Stromal cell of bone marrow (primary cell): Measurements from ENCODE around the gene HBQ1.
"Not testable (repeated sequence)": the region's sequence is repeated elsewhere in the genome, so short reads cannot be mapped to it uniquely, and the experiment has no call there.

Source experiments
- DNase-seq: peaks from one replicate; pipeline ENCODE4 v3.0.0-alpha.2; 2012; ENCODE audit warnings: low read depth

Gene HBQ1

DNA sequence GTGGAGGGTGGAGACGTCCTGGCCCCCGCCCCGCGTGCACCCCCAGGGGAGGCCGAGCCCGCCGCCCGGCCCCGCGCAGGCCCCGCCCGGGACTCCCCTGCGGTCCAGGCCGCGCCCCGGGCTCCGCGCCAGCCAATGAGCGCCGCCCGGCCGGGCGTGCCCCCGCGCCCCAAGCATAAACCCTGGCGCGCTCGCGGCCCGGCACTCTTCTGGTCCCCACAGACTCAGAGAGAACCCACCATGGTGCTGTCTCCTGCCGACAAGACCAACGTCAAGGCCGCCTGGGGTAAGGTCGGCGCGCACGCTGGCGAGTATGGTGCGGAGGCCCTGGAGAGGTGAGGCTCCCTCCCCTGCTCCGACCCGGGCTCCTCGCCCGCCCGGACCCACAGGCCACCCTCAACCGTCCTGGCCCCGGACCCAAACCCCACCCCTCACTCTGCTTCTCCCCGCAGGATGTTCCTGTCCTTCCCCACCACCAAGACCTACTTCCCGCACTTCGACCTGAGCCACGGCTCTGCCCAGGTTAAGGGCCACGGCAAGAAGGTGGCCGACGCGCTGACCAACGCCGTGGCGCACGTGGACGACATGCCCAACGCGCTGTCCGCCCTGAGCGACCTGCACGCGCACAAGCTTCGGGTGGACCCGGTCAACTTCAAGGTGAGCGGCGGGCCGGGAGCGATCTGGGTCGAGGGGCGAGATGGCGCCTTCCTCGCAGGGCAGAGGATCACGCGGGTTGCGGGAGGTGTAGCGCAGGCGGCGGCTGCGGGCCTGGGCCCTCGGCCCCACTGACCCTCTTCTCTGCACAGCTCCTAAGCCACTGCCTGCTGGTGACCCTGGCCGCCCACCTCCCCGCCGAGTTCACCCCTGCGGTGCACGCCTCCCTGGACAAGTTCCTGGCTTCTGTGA, 3.5 kb upstream of the HBQ1 start, which contains the start of gene HBA1:
Gene HBA1, plus strand, starts transcription at position 204 of the 906 bp plus-strand sequence. Its CDS starts 37 bp downstream, at position 241.
- not testable (repeated sequence) for DNase-seq

DNA sequence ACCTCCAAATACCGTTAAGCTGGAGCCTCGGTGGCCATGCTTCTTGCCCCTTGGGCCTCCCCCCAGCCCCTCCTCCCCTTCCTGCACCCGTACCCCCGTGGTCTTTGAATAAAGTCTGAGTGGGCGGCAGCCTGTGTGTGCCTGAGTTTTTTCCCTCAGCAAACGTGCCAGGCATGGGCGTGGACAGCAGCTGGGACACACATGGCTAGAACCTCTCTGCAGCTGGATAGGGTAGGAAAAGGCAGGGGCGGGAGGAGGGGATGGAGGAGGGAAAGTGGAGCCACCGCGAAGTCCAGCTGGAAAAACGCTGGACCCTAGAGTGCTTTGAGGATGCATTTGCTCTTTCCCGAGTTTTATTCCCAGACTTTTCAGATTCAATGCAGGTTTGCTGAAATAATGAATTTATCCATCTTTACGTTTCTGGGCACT, 2.9 kb upstream of the HBQ1 start:
- no peak for DNase-seq

- no peak for DNase-seq
Observed at GRCh38 chr16:177981-178667, 2.1 kb upstream of the HBQ1 start.

DNA sequence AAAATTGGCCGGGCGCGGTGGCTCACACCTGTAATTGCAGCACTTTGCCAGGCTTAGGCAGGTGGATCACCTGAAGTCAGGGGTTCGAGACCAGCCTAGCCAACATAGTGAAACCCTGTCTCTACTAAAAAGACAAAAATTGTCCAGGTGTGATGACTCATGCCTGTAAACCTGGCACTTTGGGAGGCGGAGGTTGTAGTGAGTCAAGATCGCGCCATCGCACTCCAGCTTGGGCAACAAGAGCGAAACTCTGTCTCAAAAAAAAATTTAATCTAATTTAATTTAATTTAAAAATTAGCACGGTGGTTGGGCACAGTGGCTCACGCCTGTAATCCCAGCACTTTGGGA, 1.6 kb upstream of the HBQ1 start:
- no peak for DNase-seq

DNA sequence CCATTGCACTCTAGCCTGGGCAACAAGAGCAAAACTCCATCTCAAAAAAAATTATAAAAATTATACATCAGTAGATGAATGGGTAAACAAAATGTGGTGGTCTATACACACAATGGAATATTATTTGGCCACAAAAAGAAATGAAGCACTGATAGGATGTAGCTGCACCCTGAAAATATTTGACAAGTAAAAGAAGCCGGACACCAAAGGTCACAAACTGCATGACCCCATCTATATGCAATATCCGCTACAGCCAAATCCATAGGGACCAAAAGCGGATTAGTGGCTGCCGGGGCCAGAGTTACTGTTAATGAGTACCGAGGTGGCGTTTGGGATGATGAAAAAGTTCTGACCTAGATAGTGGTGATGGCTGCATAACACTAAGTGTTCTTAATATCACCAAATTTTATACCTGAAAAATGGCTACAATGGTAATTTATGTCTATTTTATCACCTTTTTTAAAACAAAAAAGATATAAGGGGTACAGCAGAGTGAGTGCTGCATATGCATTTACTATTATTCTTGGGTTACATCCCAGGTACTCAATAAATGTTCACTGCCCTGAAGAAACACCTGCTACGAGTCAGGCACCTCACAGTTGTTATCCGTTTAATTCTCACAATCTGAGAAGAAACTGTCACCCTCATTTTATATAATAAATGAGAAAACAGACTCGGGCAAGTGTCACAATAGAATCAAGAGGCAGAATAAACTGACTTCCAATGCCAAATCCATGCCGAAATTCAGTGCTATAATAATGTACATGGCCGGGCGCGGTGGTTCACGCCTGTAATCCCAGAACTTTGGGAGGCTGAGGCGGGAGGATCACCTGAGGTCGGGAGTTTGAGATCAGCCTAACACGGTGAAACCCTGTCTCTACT, 807 bp upstream of the HBQ1 start:
- no peak for DNase-seq

DNA sequence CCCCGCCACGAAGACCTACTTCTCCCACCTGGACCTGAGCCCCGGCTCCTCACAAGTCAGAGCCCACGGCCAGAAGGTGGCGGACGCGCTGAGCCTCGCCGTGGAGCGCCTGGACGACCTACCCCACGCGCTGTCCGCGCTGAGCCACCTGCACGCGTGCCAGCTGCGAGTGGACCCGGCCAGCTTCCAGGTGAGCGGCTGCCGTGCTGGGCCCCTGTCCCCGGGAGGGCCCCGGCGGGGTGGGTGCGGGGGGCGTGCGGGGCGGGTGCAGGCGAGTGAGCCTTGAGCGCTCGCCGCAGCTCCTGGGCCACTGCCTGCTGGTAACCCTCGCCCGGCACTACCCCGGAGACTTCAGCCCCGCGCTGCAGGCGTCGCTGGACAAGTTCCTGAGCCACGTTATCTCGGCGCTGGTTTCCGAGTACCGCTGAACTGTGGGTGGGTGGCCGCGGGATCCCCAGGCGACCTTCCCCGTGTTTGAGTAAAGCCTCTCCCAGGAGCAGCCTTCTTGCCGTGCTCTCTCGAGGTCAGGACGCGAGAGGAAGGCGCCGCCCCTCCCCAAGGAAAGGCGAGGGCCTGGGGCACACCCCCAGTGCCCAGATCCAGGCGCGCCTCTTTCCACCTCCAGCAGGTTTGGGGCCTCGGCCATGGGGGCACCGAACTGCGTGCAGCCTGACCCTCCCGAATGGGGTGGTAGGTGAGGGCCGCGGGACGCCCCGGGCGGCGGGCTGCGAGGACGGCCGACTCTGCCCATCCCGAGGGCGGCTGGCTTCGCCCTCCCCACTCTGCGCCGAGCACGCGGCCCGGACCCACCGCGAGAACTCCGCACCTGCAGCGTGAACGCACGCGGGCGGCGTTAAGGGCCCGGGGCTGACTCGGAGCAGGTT, 664 bp downstream of the HBQ1 start:
- DNase-seq, result no peak

DNA sequence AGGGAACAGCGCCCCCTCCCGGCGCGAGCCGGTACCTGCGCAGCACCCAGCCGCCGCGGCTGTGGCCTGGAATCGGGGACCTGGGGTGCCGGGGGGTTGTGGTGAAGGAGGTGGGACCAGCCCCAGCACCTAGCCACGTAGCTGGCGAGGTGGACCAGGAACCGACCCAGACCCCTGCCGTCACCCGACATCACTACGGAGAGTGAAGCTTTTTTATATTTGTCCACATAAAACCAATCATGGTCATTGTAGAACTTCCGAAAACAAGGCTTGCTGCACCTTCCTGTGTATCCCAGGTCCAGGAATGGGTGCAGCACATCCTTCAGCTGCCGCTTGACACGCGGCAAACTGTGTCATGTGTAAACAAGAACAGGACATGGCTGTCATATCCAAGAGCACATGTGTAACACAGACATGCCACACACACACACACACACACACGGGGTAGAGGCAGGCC, 1.3 kb downstream of the HBQ1 start:
- no peak for DNase-seq

DNA sequence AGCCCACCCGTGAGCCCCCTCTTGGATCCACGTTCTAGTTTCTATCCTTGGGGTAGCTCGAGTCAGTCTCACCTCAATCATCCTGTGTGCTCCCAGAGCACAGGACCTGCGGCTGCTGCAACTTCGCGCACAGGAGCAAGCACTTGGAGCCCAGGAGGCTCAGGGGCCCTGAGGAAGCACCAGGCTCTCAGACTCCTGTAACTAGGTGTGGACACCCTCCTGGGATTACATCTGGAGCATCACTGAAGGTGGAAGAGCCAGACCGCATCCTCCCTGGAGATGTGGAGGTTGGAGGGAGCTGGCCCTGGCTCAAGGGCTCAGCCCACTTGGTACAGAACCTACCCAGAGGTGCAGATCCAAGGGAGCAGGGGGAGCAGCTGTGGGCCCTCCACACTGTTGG, 2.7 kb downstream of the HBQ1 start:
- no peak for DNase-seq

DNA sequence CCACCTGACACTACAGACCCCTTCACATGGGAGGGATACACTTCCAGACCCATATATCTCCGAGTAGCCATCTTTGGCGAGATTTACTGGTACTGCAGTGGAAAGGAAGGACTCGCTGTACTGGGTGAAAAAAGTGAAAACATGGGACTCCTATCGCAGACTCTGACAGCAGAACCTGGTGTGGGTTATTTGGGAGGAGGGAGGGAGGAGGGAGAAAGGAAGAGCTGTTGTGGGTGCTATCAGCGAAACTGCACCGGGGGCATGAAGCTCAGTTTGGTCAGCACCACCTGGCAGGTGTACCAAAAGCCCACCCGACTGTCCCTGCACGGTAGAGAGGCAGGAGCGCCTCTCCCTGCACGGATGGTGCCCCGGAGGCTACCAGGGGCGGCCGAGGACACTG, 5.0 kb downstream of the HBQ1 start:
- no peak for DNase-seq

GRCh38 chr16:185691-186090, 5.4 kb downstream of the HBQ1 start:
- DNase-seq, result no peak

DNA sequence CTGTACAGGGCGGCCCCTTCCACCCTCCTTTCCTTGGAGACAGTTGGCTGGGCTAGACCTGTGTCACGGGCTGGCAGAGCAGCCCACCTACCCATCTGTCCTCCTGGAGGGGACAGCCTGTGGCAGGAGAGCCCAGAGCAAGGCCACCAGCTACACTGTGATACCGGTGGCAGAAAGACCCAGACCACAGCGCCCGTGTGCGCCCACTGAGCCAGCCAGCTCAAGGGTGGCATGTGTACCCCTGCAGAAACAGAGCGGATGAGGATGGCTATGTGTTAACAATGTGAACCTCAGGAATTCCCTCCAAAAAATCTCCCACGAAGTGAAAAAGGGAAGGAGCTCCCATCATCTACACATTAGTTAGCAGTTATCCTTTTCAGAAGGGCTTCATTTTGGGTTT, 7.1 kb downstream of the HBQ1 start:
- no peak for DNase-seq

GRCh38 chr16:188674-189073, 8.4 kb downstream of the HBQ1 start:
- DNase-seq, result no peak

DNA sequence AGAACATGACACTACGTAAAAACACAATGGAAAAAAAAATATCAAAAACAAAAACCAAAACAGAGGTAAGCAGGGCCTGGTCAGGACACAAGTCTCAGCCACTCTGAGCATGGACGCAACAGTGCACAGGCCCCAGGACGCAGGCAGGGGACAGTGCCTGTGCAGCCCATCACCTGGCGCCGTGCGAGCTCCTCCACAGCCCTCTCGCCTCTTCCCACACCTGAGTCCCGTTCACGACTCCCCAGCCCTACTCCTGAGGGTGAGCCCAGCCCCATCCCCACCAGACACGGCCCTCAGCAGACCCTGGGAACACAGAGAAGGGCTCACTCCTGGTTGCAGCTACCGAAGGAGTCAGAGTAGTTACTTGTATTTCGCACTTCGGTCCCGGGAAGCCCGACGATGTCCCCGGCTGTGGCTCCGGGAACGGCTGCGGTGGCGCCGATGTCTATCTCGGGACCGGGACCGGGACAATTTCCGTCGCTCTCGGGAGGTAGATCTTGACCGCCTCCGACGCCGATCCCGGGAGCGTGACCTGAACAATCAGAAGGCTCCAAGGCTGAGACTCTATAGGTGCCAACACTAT, 9.4 kb downstream of the HBQ1 start:
- no peak for DNase-seq

DNA sequence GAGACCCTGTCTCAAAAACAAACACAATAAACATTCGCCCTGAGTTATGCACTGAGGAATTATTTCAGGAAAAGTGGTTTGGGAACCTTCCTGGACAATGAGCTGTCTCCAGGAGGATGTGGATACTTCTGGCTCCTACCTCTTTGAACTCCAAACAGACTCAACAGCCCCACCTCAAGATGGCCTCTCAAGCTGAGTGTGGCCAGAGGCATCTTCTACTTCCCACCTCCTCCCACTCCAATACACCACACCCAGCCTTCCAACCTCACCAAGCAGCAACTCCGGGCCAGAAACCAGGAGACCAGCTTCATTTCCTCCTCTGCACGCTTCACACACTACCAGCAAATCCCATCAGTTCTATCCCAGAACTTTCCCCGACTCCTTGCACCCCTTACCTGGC, 11.6 kb downstream of the HBQ1 start:
- no peak for DNase-seq

DNA sequence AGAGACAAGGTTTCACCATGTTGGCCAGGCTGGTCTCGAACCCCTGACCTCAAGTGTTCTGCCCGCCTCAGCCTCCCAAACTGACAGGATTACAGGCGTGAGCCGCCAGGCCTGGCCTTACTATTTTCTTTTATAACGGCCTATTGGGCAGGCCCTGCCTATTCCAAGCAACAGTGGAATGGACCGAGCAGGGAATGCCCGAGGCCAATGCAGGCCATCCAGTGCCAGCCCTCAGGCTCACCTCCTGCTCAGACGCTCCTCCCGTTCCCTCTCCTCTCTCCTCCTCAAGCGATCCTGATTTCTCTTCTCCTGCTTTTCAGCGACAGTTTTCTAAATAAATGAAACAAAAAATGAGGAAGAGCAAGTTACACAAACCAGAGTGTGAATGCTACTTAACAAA, 12.4 kb downstream of the HBQ1 start:
- no peak for DNase-seq

DNA sequence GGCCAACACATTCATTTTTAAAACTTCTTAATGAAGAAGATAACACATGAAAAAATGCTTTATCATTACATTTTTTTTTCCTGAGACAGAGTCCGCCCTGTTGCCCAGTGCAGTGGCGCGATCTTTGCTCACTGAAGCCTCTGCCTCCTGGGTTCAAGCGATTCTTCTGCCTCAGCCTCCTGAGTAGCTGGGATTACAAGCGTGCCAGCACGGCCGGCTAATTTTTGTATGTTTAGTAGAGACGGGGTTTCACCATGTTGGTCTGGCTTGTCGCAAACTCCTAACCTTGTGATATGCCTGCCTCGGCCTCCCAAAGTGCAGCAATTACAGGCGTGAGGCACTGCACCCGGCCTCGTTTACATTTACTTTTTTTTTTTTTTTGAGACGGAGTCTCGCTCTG, 13.2 kb downstream of the HBQ1 start:
- DNase-seq, result no peak

DNA sequence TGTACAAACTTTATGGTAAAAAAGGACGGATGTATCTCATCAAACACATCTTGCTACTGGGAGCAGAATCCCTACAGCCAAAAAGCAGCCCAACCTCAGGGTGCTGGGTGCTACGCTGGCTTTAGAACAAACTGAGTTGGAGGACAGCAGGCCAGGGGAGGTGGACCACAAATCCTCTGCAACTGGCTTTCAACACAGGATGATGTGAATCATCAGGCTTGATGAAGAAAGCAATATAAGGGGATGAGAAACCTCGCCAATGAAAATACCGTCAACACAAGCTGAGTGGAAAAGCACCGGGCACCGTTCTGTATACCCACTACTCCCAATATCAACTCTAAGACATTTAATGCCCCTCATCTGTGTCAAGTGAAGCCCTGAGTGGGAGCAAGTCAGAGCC, 14.3 kb downstream of the HBQ1 start:
- DNase-seq, result no peak

DNA sequence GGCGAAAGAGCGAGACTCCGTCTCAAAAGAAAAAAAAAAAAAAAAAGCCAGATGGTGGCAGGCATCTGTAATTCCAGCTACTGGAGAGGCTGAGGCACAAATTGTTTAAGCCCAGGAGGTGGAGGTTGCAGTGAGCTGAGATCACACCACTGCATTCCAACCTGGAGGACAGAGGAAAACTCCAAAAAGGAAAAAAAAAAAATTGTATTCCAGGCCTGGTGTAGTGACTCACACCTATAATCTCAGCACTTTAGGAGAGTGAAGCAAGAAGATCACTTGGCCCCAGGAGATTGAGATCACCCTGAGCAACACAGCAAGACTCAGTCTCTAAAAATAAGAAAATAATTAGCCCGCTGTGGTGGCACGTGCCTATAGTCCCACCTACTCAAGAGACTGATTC, 20.1 kb downstream of the HBQ1 start:
- DNase-seq, result peak; percentile 38

GRCh38 chr16:203246-203645, 23.0 kb downstream of the HBQ1 start:
- no peak for DNase-seq

DNA sequence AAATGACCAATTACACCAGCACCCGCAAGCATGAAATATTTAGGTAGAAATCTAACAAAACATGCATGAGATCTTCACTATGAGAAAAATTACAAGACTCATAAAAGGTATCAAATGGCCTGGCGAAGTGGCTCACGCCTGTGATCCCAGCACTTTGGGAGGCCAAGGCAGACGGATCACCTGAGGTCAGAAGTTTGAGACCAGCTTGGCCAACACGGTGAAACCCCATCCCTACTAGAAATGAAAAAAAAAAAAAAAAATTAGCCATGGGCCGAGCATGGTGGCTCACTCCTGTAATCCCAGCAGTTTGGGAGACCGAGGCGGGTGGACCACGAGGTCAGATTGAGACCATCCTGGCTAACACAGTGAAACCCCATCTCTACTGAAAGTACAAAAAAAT, 23.8 kb downstream of the HBQ1 start:
- DNase-seq, result not testable (repeated sequence)

DNA sequence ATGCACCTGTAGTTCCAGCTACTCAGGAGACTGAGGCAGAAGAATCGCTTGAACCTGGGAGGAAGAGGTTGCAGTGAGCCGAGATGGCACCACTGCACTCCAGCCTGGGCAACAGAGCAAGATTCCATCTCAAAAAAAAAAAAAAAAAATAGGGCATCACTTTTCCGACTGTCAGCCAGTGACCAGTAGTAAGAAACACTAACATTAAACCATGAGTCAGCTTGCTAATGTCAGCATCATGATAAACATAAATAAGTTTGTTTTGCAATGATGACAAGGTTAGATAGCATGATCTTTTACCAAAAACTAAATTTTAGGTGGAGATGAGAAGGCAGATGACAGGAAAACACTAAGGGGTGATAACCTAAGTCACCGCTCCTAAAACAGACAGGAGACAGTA, 29.1 kb downstream of the HBQ1 start:
- DNase-seq, result not testable (repeated sequence)
